ENCODE results near the gene NSFL1C.
"Not testable (repeated sequence)": the region's sequence is repeated elsewhere in the genome, so short reads cannot be mapped to it uniquely, and the experiment has no call there.

NSFL1C gene

GRCh38 chr20:1466211-1467081, at the start of gene NSFL1C:
NSFL1C (minus strand) TSS chr20:1466849; CDS start chr20:1466824, 25 bp downstream.
- DNase-seq (ENCODE audit: low read depth, low spot score): peak; percentile 83

- DNase-seq (ENCODE audit: low read depth, low spot score): no peak
These were observed 47.2 kb upstream of the NSFL1C start for GRCh38 chr20:1513801-1514200.

- no peak for DNase-seq (ENCODE audit: low read depth, low spot score)
These were observed 42.6 kb upstream of the NSFL1C start for GRCh38 chr20:1509237-1509636.

- DNase-seq (ENCODE audit: low read depth, low spot score): no peak
These were observed 41.9 kb upstream of the NSFL1C start for GRCh38 chr20:1508574-1508973.

- DNase-seq (ENCODE audit: low read depth, low spot score): no peak
These were observed 40.6 kb upstream of the NSFL1C start for GRCh38 chr20:1507276-1507675.

- no peak for DNase-seq (ENCODE audit: low read depth, low spot score)
These were observed 39.2 kb upstream of the NSFL1C start for GRCh38 chr20:1505871-1506270.

GRCh38 chr20:1505361-1505760, 38.7 kb upstream of the NSFL1C start:
- DNase-seq (ENCODE audit: low read depth, low spot score): no peak

GRCh38 chr20:1503564-1504227, 37.0 kb upstream of the NSFL1C start:
- peak; percentile 77 for DNase-seq (ENCODE audit: low read depth, low spot score)

GRCh38 chr20:1500496-1500895, 33.8 kb upstream of the NSFL1C start:
- no peak for DNase-seq (ENCODE audit: low read depth, low spot score)

GRCh38 chr20:1499528-1500420, 33.1 kb upstream of the NSFL1C start:
- no peak for DNase-seq (ENCODE audit: low read depth, low spot score)

- not testable (repeated sequence) for DNase-seq (ENCODE audit: low read depth, low spot score)
These were observed 30.7 kb upstream of the NSFL1C start for GRCh38 chr20:1497371-1497770.

- DNase-seq (ENCODE audit: low read depth, low spot score): no peak
These were observed 30.3 kb upstream of the NSFL1C start for GRCh38 chr20:1496930-1497329.

GRCh38 chr20:1494436-1494835, 27.8 kb upstream of the NSFL1C start:
- no peak for DNase-seq (ENCODE audit: low read depth, low spot score)

- DNase-seq (ENCODE audit: low read depth, low spot score): no peak
These were observed 26.9 kb upstream of the NSFL1C start for GRCh38 chr20:1493536-1493935.

- no peak for DNase-seq (ENCODE audit: low read depth, low spot score)
These were observed 25.4 kb upstream of the NSFL1C start for GRCh38 chr20:1491860-1492642.

- DNase-seq (ENCODE audit: low read depth, low spot score): no peak
These were observed 24.7 kb upstream of the NSFL1C start, which contains the start of gene SIRPB2 for GRCh38 chr20:1491281-1491840. SIRPB2 (minus strand) TSS chr20:1491420; CDS start chr20:1491359, 61 bp downstream.

- DNase-seq (ENCODE audit: low read depth, low spot score): no peak
These were observed 24.1 kb upstream of the NSFL1C start for GRCh38 chr20:1490643-1491195.

GRCh38 chr20:1489764-1490436, 23.3 kb upstream of the NSFL1C start:
- no peak for DNase-seq (ENCODE audit: low read depth, low spot score)

GRCh38 chr20:1489325-1489724, 22.7 kb upstream of the NSFL1C start:
- no peak for DNase-seq (ENCODE audit: low read depth, low spot score)

- no peak for DNase-seq (ENCODE audit: low read depth, low spot score)
These were observed 19.9 kb upstream of the NSFL1C start for GRCh38 chr20:1486566-1486965.
